Measurements from ENCODE around the gene KLHDC9. TPM values are rescaled to one million over a fixed set of nuclear protein-coding genes. Genes with fewer than 3 reads are reported as not detected.

The KLHDC9 gene
- total RNA-seq, 1 donor from 2014 or later: not detected

DNA sequence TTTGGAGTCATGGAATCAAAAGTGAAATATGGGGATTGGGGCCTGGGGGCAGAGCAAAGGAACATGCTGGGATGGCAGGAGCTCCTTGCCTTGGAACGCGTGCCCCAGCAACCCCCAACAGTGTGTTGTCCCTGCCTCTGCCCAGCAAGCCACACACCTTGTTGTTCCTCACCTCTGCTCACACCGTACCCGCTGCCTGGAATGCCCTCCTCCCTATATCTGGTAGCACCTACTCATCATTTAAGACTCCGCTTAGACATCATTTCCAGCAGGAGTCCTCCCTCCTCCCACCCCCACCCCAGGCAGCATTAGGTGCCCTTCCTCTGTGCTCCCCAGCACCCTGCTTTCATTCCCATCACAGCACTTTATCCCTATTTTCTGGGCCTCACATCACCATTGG is 16.6 kb upstream of the KLHDC9 start:
- Mint-ChIP-seq H3K4me3 (no peak overlapping the region), H3K27me3 (ENCODE audit: insufficient read depth) (no peaks in the 10 kb centered on the region), H3K4me1 (ENCODE audit: low read depth) (peaks cover 7% of the 10 kb centered on the region), H3K27ac (no peak overlapping the region), H3K36me3 (ENCODE audit: low read depth) (no peaks in the 10 kb centered on the region), H3K9me3 (no peaks in the 10 kb centered on the region)
- no peak for DNase-seq (ENCODE audit: low spot score)
- intact Hi-C loops (cut with micrococcal nuclease): no loop called here

DNA sequence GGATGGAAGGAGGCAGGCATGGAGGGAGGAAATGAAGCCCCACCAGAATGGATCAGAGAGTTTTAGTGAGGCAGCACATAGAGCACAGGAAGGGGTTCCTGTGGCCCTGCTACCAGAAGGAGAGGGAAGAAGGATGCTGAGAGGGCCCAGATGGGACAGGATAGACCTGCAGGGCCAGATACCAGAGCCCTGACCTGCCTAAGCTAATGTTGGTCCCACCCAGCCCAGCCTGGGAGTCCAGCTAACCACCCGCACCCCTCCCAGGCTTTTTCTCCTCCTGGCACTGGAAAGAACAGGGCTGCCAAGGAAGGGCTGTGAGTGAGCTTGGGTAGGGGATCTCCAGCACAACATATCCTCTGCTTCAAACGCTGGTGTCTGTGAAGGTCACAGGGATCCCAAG is 15.7 kb upstream of the KLHDC9 start:
- intact Hi-C loops (cut with micrococcal nuclease): no loop called here
- H3K9me3 Mint-ChIP-seq: no peaks in the 10 kb centered on the region
- H3K27ac Mint-ChIP-seq: no peak overlapping the region
- H3K4me3 Mint-ChIP-seq: no peak overlapping the region
- H3K27me3 Mint-ChIP-seq (ENCODE audit: insufficient read depth): no peaks in the 10 kb centered on the region
- no peaks in the 10 kb centered on the region for H3K36me3 Mint-ChIP-seq (ENCODE audit: low read depth)
- peaks cover 9% of the 10 kb centered on the region for H3K4me1 Mint-ChIP-seq (ENCODE audit: low read depth)
- DNase-seq (ENCODE audit: low spot score): no peak

DNA sequence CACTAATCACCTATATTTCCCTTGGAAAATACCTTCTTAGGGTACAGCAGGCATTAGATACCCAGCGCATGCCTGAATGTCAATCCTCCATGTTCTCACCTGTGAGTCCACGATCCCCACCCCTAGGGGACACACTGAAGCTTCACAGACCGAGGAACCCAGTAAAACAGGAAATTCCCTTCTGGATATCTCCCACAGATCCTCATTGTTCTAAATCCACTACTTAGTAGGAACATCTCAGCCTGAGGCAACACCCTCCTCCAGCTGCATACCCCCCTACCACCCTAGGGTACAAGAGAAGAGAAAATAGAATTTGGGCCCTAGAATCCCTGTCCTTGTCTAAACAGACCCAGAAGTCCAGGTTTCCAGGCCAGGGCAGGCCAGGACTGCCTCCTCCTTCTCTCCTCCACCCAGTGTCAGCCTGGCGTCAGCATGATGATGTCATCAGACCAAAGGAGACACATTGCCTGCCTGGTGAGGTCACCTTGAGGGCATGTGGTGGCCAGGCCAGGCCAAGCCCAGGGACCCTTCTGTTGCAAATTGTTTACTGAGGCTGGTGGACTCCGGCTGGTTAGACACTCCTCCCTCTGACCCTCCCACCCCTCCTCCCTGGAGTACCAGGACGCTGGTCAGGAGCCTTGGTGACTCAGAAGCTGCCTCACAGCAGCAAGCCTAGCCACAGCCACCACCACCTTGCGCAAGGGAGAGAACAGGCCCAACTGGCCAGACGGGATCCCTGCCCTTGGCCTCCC is 15.0 kb upstream of the KLHDC9 start:
- H3K4me1 Mint-ChIP-seq (ENCODE audit: low read depth): peaks cover 13% of the 10 kb centered on the region
- H3K36me3 Mint-ChIP-seq (ENCODE audit: low read depth): no peaks in the 10 kb centered on the region
- H3K4me3 Mint-ChIP-seq: no peak overlapping the region
- no peaks in the 10 kb centered on the region for H3K9me3 Mint-ChIP-seq
- intact Hi-C loops (cut with micrococcal nuclease): no loop called here
- H3K27ac Mint-ChIP-seq: no peak overlapping the region
- DNase-seq (ENCODE audit: low spot score): no peak
- H3K27me3 Mint-ChIP-seq (ENCODE audit: insufficient read depth): no peaks in the 10 kb centered on the region

DNA sequence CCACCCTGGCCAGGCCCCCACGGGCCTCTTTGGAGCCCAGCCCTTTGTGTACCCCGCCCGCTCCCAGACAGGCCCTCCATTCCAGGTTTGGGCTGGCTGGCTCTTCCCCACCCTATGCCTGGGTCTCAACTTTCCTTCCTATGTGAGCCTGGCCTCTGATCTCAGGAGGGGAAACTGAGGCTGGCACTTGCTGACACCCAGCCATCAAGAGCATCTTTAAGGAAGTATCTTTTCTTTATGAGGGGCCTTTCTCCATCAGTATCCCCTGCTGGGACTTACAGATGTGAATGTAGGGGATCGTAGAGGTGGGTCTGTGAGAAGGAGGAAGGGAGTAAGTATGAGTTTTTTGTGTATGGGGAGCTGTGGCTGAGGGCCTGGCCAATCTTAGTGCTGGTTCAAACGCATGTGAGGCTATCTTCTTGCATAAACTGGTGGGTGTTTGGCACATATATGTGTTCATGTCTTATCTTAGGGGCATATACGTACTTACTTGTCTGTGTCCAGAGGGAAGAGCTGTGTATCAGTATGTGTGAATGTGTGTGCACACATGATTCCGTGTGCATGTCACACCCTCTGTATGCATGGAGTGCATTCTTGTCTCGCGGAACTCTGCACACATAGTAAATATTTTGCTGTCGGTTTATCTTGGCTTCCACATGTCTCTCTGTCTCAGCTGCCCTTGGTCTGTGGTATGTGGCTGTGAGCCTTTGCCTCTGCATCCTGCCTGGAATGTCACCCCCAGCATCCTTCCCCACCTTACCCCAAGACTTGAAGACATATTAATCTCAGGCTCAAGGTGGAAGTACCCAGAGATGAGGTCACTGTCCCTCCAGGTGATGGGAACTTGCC is 14.2 kb upstream of the KLHDC9 start:
- Mint-ChIP-seq H3K4me3 (no peak overlapping the region), H3K4me1 (ENCODE audit: low read depth) (peaks cover 13% of the 10 kb centered on the region), H3K27ac (no peak overlapping the region), H3K27me3 (ENCODE audit: insufficient read depth) (no peaks in the 10 kb centered on the region), H3K9me3 (no peaks in the 10 kb centered on the region), H3K36me3 (ENCODE audit: low read depth) (no peaks in the 10 kb centered on the region)
- no peak for DNase-seq (ENCODE audit: low spot score)
- intact Hi-C loops (cut with micrococcal nuclease): no loop called here

DNA sequence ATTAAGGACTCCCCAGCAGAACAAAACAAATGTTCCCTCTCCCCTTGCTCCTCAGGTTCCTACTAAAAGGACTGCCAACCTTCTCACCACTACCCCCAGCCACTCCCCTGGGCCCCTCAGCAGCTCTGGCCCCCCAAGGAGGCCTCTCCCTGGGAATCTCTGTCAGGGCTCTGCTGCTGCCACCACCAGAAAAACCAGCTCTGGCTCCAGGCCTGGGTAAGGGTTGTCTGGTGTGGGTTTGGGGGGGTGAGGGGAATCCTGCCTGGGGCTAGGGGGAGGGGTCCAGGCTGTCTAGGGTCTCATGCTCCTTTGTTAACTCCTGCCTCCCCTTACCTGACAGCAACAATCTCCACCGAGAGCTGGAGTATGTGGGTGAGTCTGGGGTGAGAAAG is 13.6 kb upstream of the KLHDC9 start:
- H3K27ac Mint-ChIP-seq: no peak overlapping the region
- intact Hi-C loops (cut with micrococcal nuclease): no loop called here
- H3K4me1 Mint-ChIP-seq (ENCODE audit: low read depth): peaks cover 13% of the 10 kb centered on the region
- no peak overlapping the region for H3K4me3 Mint-ChIP-seq
- no peaks in the 10 kb centered on the region for H3K9me3 Mint-ChIP-seq
- no peaks in the 10 kb centered on the region for H3K27me3 Mint-ChIP-seq (ENCODE audit: insufficient read depth)
- H3K36me3 Mint-ChIP-seq (ENCODE audit: low read depth): no peaks in the 10 kb centered on the region
- DNase-seq (ENCODE audit: low spot score): no peak

DNA sequence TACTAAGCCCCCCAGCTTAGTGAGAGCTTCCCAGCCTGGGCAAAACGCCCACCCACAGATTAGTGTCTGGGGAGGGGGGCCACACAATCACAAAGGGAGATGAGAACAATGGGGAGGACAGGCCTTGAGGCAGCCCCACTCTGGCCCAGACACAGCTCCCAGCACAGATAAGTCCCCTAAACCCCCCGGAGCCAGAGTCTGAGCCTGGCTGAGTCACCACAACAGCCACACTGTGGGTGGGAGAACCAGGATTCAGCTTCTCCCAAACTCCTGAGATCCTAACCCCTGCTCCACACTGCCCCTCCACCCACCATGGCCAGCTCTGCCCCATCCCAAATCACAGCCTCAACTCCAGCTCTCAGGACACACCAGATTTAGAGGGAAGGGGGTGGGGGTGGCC is 13.0 kb upstream of the KLHDC9 start:
- Mint-ChIP-seq H3K4me1 (ENCODE audit: low read depth) (peaks cover 13% of the 10 kb centered on the region), H3K27me3 (ENCODE audit: insufficient read depth) (no peaks in the 10 kb centered on the region), H3K27ac (no peak overlapping the region), H3K36me3 (ENCODE audit: low read depth) (no peaks in the 10 kb centered on the region), H3K4me3 (no peak overlapping the region), H3K9me3 (no peaks in the 10 kb centered on the region)
- DNase-seq (ENCODE audit: low spot score): no peak
- intact Hi-C loops (cut with micrococcal nuclease): no loop called here

DNA sequence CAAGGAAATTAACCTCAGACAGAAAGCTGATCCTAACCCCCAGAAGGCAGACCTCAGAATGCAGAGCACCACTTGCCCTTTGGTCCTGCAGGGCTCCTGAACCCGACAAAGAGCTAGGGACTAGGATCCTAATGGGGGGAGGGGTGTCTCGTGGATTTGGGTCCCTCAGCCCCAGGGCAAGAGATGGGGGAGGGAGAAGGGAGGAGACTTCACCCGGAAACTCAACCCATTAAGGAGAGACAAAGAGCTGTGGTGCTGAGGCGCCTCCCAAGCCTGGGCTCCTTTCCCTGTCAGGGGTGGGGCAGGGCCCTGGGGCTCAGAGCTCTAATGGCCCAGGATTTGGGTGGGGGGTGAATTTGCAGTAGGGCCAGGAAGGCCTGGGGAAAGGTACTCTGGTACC is 11.7 kb upstream of the KLHDC9 start:
- Mint-ChIP-seq H3K4me3 (no peak overlapping the region), H3K4me1 (ENCODE audit: low read depth) (peaks cover 18% of the 10 kb centered on the region), H3K27ac (no peak overlapping the region), H3K27me3 (ENCODE audit: insufficient read depth) (no peaks in the 10 kb centered on the region), H3K9me3 (no peaks in the 10 kb centered on the region), H3K36me3 (ENCODE audit: low read depth) (no peaks in the 10 kb centered on the region)
- no peak for DNase-seq (ENCODE audit: low spot score)
- intact Hi-C loops (cut with micrococcal nuclease): no loop called here

DNA sequence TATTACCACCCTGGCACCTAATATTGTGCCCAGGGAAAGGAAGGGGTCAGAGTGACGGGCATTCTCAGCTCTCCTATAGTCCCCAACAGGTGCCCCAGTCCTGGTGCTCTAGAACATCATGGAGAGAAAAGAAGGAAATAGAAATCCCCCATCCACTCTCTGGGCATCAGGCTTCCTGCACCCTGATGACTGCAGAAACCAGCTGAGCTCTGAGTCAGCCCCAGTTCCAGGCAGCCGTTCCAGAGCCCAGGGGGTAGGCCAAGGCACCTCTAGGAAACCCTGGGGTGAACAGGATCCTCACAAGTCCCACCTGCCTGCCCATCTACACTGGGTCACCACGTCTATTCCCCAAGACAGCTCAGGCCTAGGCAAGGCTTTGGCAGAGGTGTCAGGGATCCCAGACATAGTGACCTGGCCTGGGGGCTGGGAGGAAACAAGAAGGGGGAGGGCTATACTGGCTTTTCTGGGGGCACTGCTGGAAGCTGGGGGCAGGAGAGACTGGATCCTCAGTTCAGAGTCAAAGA is 9.5 kb upstream of the KLHDC9 start:
- H3K9me3 Mint-ChIP-seq: no peaks in the 10 kb centered on the region
- H3K36me3 Mint-ChIP-seq (ENCODE audit: low read depth): no peaks in the 10 kb centered on the region
- no peak for DNase-seq (ENCODE audit: low spot score)
- intact Hi-C loops (cut with micrococcal nuclease): no loop called here
- H3K4me3 Mint-ChIP-seq: no peak overlapping the region
- peaks cover 40% of the 10 kb centered on the region for H3K4me1 Mint-ChIP-seq (ENCODE audit: low read depth)
- no peak overlapping the region for H3K27ac Mint-ChIP-seq
- no peaks in the 10 kb centered on the region for H3K27me3 Mint-ChIP-seq (ENCODE audit: insufficient read depth)

DNA sequence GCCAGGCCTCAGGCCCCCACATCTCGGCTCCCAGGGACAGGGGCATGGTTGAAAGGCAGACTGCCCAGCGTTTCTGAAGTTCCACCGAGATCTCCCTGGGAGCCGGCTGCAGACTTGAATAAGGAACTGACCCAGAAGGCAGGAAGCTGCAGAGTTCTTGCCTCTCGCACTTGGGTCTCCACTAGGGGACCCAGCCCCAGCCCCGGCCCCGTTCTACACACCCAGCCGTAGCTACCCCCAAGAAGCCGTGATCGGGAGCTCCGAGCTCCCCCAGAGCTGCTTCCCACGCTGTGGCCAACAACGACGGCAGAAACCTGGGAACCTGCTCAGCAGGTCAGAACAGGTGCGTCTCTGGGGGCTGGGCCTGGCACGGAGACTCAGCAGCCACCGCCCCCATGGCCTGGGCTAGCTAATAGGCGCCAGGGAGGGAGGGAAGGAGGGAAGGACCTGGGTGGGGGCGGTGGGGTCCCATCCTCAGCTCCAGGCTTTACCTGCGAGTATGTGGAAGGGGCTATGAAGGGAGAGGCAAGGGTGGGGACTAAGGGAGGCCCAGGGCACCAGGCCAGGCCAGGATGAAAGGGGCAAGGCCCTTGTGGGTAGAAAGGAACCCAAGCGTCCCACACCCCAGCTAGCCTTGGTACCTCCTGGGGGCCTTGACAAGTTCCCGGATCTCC is 8.8 kb upstream of the KLHDC9 start, which contains the start of gene NECTIN4:
NECTIN4 (minus strand) TSS at position 308 of the 674 bp plus-strand sequence; CDS start at position 46, 262 bp downstream.
- Mint-ChIP-seq H3K27me3 (ENCODE audit: insufficient read depth) (peaks cover 2% of the 10 kb centered on the region), H3K9me3 (no peaks in the 10 kb centered on the region), H3K27ac (no peak within 1 kb of the TSS), H3K4me3 (no peak within 1 kb of the TSS), H3K4me1 (ENCODE audit: low read depth) (peaks cover 42% of the 10 kb centered on the region), H3K36me3 (ENCODE audit: low read depth) (no peaks in the 10 kb centered on the region)
- no peak for DNase-seq (ENCODE audit: low spot score)
- intact Hi-C loops (cut with micrococcal nuclease): no loop called here

DNA sequence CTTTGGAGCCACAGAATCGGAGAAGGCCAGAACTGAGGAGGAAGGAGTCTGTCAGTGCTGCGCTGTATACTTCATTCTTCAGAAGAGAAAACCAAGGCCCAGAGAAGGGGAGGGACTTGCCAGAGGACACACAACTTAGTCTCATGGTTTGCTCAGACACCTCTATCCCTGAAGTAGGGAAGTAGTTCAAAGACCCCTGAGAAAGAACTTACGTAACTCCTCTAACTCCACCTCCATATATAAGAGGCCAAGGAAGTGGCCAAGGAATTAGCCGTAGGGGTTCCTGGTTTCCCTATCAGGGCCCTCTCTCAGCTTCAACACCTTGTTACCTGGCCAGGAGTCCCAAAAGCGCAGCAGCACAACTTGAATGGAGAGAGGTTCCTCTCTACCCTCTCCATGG is 8.2 kb upstream of the KLHDC9 start:
- intact Hi-C loops (cut with micrococcal nuclease): no loop called here

DNA sequence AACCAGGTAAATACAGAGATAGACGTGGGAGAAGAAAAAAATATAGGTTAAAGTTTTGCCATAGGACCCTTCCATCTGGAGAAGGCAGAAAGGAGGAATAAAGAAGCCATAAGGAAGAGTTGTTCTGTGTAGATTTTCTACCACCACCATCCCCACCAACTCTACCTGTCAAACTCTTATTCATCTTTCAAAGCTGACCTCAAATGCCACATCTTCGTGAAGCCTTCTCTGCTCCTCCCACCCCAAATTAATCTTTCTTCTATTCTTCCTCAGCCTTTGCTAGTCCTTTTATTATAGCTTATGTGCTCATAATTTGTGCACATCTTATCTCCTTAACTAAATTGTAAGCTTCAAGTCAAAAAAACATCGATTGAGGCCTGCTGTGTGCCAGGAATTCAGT is 7.5 kb upstream of the KLHDC9 start:
- Mint-ChIP-seq H3K27ac (no peak overlapping the region), H3K36me3 (ENCODE audit: low read depth) (peaks cover 2% of the 10 kb centered on the region)

More for the DNA sequence above, 8.2 kb upstream of the KLHDC9 start:
- Mint-ChIP-seq H3K27me3 (ENCODE audit: insufficient read depth) (peaks cover 2% of the 10 kb centered on the region), H3K4me1 (ENCODE audit: low read depth) (peaks cover 45% of the 10 kb centered on the region), H3K27ac (no peak overlapping the region), H3K4me3 (no peak overlapping the region), H3K9me3 (no peaks in the 10 kb centered on the region), H3K36me3 (ENCODE audit: low read depth) (peaks cover 2% of the 10 kb centered on the region)
- no peak for DNase-seq (ENCODE audit: low spot score)

DNA sequence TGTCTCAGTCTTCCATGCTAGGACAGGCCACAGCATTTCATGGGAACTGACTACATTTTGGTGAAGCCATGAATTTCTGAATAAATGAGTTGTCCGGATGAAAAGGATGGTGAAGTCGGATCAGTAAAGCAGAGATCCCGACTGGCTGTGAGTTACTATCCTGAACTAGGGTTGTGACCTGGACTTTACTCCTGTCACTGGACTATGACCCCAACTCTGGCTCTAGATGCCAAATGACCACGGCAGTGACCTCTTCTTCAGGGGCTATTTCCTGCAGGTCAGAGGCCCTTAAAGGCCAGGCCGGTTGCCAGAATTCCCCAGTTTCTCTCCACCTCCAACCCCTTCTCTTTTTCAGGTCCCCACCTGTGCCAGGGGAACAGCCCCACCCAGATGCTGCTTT is 7.1 kb upstream of the KLHDC9 start:
- Mint-ChIP-seq H3K4me1 (ENCODE audit: low read depth) (peaks cover 50% of the 10 kb centered on the region), H3K27me3 (ENCODE audit: insufficient read depth) (peaks cover 2% of the 10 kb centered on the region), H3K36me3 (ENCODE audit: low read depth) (peaks cover 2% of the 10 kb centered on the region), H3K4me3 (no peak overlapping the region), H3K27ac (no peak overlapping the region), H3K9me3 (no peaks in the 10 kb centered on the region)
- intact Hi-C loops (cut with micrococcal nuclease): no loop called here
- no peak for DNase-seq (ENCODE audit: low spot score)

More for the DNA sequence above, 7.5 kb upstream of the KLHDC9 start:
- intact Hi-C loops (cut with micrococcal nuclease): no loop called here
- no peak for DNase-seq (ENCODE audit: low spot score)
- peaks cover 48% of the 10 kb centered on the region for H3K4me1 Mint-ChIP-seq (ENCODE audit: low read depth)
- H3K4me3 Mint-ChIP-seq: no peak overlapping the region
- peaks cover 2% of the 10 kb centered on the region for H3K27me3 Mint-ChIP-seq (ENCODE audit: insufficient read depth)
- H3K9me3 Mint-ChIP-seq: no peaks in the 10 kb centered on the region

All from activated T-helper 1 cell treated with anti-CD3 and anti-CD28 coated beads, Interleukin-12 subunit alpha, Interleukin-12 subunit beta, Interleukin-2, Interleukin-4 antibody, amounts not matched to agents 30 ng/mL and 10 ng/mL and 1 ng/mL, durations not matched to agents 14 hours and 24 hours and 36 hours (primary cell).